HL-60/S4 treated with phorbol 12-myristate 13-acetate at 8.2 ng/mL for 4 days and 3 days (cell line): ENCODE results near the gene APOL2.
"Not testable (repeated sequence)": the region's sequence is repeated elsewhere in the genome, so short reads cannot be mapped to it uniquely, and the experiment has no call there.

ENCODE experiments used
- in situ Hi-C: fragments of 300-500 bp; cut with MboI; formaldehyde crosslinking; loops from 2 replicates; pipeline ENCODE4 v1.15.0; 2022; ENCODE audit warnings: low sequenced_read_pairs

The APOL2 gene

DNA sequence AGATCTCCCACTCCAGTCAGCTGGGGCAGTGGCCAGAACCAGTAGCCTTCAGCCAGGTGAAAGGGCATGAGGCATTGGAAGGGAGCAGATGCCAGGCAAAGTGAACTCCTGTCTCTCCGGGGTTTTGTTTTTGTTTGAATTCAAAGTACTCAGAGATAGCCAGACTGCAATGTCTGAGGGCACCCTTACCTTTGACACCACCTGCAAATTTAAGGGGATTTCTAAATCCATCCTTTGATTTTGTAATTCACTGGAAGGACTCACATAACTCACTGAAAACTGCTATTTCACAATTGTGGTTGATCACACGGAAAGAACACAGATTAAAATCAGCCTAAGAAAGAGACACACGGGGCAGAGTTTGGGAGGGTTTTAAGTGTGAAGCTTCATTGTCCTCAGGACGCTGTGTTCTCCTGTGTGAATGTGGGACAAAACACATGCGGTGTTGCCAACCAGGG lies 23.9 kb upstream of the APOL2 start:
- in situ Hi-C loops = not testable (repeated sequence)

DNA sequence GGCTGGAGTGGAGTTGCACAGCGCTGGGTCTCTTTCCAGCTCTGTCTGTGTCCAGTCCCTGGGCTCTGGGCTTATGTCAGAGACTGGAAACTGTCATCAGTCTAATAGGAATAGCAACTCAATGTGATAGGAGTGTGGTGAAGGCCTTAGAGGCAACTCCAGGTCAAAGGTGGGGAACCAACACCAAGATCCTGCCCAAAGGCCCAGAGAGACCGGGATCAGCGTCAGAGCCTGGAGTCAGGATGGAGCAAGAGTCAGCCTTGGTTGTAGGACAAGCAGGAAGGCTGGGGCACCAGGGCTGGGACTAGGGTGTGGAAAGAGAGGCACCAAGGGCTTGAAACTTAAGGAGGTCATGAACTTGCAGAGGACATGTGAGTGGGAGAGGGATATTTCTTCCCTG lies 23.0 kb upstream of the APOL2 start:
- in situ Hi-C loops = not testable (repeated sequence)

DNA sequence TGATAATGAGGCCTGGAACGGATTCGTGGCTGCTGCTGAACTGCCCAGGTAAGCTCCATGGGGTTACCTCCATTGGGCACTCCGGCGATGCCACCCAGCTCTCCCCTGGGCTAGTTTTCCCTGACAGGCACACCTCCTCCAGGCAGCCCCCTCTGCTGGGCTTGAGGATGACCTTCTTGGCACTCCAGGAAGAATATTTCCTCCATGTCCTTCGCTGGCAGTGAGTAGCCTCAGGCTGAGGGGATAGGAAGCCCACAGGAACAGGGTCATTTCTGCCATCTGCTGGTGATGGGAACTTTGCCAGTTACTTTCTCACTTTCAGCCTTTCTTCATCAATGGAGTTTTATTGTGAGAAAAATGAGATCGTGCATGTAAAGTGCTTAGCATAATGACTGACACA lies 22.3 kb upstream of the APOL2 start:
- in situ Hi-C loops = not testable (repeated sequence)

DNA sequence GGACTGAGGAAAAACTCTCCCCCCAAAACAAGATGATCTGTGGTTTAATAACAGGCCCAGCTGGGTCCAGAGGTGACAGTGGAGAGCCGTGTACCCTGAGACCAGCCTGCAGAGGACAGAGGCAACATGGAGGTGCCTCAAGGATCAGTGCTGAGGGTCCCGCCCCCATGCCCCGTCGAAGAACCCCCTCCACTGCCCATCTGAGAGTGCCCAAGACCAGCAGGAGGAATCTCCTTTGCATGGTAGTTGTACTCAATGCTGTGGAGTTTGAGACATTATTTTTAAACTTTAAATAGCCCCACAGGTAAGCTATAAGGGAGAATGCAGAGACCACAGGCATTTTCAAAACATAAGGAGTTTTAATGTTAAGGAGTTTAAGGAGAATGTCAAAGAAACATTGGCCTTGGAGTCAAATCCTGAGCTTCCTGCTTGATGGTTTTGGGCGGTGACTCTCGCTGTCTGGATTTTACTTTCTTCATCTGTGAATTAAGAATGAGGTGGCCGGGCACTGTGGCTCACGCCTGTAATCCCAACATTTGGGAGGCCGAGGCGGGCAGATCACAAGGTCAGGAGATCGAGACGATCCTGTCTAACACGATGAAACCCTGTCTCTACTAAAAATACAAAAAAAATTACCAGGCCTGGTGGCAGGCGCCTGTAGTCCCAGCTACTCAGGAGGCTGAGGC lies 20.4 kb upstream of the APOL2 start:
- in situ Hi-C loops = no loop called here

DNA sequence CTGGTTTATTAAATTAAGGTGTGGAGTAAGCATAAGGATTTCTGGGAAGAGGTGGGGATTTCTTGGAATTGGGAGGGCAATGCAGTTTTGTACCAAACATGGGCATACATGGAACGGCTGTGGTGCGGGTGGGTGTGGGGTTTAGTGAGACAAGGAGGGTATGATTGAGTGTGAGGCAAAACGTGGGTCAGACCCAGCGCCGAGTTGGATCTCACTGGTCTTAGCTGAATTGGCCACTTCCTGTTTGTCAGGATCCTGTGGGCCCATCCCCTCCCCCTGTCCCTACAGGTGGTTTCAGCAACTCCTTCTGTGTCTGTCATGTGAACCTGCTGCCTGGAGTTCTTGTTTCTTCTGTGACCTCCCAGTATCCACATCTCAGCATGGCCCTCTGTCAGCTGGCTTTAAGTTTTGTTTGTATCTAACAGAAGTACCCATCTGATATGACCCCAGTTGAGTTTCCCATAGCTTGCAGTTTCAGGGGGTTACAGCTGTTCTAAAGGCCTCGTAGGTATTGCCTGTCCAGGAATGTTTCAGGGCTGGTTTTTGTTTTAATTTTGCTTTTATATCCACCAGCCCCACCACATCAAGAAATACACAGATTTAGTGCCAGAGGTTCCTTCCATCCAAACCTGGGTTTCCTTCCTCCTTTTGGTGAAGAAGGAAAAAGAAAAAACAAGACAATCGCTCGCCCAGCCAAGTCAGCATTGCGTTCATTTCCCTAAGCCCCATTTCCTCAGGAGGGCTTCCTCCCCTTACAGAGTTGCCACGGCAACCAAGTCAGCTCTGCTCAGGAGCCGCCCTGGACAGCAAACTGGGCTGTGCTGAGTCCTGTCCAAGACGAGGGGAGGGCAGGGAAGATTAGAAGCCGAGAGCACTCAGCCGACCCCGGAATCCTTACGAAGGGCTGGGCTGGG lies 19.6 kb upstream of the APOL2 start:
- in situ Hi-C loops = no loop called here

DNA sequence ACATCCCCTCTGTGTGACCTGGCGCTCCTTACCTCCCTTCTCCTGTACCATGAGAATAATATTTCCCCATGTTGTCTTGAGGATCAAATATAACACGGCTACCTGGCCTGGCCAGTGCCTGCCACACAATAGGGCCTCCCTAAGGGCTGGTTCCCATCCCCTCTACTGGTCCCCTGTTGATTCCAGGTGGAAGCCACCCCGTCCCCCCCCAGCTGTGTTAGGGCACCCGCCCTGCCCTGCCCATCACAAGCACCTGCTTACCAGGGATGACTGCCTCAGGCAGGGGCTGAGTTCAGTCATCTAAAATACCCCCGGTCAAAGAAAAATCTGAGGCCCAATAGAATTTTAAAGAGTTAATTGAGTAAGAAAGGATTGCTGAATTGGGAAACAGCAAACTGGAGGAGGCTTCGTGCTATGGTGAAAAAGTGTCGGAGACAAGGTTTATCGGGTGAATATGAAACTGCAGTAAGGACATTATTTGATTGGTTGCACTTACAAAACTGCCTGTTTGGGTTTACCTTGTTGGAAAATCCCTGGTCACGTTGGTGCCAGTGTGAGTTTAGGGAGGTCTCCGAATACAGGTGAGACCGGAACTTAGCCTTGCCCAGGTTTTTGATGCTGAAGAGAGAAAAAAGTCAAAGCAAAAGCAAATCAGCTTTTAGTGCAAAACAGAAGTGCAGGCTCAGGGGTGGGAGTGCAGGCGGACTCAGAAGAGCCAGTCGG lies 18.8 kb upstream of the APOL2 start:
- in situ Hi-C loops = no loop called here

DNA sequence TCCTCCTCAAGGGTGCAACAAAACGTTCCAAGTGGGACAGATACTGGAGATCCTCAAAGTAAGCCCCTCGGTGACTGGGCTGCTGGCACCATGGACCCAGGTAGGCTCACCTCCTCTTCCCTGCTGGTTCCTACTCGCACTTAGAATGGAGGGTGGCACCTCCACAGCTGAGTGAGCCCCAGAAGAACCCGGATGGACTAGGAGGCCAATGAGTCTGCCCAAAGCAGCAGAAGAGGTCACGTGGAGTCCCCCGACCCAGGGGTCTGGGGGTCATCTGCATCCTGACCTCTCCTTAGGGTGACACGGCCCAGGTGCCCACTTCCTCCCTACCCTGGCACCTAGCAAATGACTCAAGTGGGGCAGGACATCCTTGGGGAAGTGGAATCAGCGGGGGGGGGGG lies 18.0 kb upstream of the APOL2 start:
- in situ Hi-C loops = no loop called here

DNA sequence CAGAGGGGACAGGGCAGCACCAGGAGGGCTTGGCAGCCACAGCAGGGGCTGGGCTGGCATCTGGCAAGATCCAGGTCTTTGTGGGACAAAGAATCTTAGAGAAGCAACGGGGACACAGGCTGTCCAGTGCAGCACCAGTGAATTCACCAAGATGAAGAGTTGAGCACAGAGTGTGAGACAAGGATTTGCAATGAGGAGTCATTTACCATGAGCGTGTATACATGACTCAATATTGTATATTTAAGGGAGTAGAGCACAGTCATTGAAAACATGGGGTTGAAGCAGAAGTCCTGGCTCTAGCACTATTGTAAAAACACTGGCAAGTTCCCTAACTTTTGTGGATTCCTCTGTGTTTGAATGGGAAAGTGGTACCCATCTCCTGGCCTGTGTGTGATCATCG lies 17.2 kb upstream of the APOL2 start:
- in situ Hi-C loops = no loop called here

DNA sequence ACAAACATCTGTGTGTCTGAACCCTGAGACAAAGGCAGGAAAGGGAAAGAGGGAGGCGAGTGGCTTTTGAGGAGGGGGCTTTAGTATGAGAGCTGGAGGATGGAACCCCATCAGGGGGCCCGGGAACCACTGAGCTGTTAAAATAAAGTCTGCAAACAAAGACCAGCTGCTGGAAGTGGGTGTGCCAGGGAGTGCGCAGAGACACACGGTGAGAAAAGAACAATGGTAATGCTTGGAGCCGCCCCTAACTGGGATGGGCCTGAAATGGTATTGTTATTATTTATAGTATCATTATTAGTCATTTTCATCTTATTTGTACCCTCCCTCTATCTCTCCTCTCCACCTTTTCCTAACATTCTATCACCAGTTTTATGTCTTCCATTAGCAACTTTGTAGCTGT lies 16.2 kb upstream of the APOL2 start:
- in situ Hi-C loops = not testable (repeated sequence)

DNA sequence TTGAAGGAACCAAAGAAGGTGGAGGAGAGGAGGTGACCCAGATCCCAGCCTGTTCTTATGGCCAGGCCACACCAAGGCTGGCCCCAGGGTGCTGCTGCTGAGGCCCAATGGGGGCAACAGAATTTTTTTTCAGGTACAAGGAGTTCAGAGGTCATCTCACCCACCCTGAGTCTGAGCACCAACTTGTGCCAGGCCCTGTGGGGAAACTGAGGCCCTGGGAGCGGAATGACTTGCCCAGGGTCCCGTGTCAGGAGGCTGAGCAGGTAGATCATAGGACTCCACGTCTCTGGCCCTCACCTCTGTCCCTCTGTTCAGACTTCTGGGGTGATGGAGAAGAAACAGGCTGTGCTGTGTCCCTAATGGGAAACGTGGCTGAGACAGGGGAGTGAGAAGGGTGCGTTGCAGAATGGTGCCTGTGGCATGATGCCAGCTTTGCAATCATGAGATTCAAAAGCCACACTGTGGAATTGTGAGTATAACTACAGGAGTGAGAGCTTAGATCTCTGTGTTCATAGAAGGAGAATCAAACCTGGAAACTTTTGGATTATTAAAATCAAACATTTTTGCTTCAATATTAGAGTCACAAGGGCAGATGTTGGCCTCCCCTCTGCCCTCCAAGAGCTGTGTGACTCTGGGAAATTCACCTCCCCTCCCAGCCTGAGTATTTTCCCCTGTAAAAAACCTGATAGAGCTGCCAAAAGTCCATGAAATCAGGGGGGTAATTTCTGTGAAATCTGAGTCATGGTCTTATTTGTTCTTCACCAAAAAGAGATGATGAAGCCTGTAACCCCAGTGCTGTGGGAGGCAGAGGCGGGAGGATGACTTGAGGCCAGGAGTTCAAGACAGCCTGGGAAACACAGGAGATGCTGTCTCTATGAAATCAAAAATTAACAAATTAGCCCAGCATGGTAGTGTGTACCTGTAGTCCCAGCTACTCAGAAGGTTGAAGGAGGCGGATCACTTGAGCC lies 14.5 kb upstream of the APOL2 start:
- in situ Hi-C loops = no loop called here

DNA sequence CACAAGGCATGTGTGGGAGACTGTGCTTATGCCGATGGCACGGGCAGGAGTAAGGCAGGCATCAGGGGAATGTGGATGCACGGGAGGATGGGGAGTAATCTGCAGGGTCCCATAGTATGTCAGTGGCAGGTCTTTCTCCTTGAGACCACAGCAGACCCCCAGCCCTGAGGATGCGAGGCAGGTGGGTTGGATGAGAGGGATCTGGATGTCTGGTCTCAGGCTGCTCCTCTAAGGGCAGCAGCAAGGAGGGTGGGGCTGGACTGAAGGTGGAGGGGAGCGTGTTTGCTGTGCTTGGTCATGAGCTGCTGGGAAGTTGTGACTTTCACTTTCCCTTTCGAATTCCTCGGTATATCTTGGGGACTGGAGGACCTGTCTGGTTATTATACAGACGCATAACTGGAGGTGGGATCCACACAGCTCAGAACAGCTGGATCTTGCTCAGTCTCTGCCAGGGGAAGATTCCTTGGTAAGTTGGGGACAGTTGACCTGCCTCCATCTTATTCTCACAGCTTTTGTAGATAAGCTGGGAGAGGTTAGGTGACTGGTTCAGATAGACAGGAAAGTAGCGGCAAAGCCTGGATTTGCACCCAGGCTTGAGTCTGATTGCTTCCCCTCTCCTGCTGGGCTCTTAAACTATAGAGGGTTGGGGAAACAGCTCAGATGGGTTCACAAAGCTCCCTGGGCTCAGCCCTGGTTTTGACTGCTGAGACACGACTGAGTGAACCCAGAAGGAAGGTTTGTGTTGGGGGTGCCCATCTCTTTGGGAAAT lies 13.6 kb upstream of the APOL2 start, which contains the start of gene APOL1:
TSS of gene APOL1 (plus strand) at position 380 of the 769 bp plus-strand sequence. CDS start 1,823 bp downstream, outside the sequence.
- in situ Hi-C loops = no loop called here

DNA sequence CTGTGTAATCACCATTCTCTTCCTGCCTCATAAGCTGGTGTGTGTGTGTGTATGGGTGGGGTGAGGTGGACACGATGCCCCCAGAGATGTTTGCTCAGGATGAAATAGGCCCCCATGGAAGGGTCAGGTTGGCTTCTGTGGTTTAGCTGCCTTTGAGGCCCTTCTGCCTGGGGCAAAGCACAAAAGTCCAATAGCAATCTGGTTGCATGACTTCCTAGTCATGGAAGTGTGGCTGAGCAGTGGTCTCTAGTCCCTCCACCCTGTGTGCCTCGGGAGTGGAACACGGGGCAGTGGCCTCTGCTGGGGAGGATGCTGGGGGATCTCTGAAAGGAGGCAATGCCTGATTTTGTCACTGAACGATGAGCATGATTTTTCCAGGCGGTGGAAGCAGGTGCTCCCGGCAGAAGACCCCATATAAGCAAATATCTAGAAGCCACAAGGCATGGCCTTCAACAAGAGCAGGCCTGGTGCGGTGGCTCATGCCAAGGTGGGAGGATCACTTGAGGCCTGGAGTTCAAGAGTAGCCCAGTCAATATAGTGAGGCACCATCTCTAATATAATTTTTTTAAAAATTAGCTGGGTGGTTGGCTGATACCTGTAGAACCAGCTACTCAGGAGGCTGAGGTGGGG lies 12.8 kb upstream of the APOL2 start:
- in situ Hi-C loops = not testable (repeated sequence)

DNA sequence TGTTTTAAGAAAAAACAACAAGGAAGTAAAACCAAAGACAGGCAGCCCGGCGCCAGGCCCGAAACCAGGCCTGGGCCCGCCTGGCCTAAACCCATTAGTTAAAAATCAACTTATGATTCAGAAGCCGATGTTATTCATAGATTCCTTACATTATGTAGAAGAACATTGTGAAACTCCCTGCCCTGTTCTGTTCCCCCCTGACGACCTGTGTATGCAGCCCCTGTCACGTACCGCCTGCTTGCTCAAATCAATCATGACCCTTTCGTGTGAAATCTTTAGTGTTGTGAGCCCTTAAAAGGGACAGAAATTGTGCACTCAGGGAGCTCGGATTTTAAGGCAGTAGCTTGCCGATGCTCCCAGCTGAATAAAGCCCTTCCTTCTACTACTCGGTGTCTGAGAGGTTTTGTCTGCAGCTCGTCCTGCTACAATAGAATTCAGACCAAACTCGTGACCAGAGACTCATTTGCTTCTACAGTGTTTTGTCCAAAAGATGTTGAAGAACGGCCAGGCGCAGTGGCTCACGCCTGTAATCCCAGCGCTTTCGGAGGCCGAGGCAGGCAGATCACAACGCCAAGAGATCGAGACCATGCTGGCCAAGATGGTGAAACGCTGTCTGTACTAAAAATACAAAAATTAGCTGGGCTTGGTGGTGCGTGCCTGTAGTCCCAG lies 11.1 kb upstream of the APOL2 start:
- in situ Hi-C loops = not testable (repeated sequence)

DNA sequence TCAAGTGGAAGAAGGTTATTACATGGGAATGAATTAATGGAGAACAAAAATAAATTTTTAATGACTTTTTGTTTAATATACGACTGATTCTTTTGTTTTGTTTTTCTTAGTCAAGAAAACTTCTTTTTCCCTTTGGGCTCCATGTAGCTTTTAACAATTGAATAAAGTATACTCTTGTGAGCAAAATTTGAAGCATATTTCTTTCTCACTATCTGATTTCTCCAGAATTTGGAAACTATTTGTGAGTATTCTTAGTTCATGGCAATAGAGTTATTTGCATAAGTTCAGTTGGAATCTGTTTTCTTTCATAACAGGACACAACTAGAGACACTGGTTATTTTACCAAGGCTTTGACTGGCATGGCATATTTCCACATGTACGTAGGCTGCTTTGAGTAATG lies 9.8 kb upstream of the APOL2 start:
- in situ Hi-C loops = no loop called here

DNA sequence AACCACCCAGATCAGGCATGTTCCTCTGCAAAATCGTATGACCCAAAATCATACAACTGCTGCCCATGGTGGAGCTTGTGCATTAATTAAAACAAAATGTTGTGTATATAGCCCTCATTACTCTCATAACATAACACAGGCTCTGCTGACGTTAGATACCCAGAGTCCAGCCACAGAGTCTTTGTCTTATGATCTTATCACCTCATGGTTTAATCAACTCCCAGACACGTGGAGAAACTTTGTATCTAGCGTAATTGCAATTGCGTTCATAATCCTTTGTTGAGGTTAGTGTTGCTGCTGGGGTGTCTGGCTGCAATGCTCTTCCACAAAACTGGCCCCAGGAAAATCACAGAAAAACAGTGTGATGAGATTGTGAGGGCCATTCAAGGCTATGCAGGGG lies 8.6 kb upstream of the APOL2 start:
- in situ Hi-C loops = no loop called here

DNA sequence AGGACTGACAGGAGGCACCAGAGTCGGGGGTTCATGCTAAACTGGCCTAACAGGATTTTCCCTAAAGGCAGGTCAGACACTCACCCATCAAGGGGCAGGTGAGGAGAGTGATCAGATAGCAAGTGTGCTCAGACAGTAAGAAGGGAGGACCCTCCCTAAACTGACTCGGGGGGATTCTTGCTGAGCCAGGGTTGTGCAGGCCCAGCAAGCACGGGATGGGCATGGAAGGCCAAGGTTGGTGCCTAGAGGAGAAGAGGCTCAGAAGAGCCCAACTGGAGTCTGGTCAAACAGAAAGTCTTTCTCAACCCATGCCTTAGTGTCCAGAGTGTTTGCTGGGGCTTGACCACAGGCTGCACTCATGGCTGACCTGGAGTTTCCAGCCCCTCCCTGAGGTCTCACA lies 7.4 kb upstream of the APOL2 start:
- in situ Hi-C loops = no loop called here

DNA sequence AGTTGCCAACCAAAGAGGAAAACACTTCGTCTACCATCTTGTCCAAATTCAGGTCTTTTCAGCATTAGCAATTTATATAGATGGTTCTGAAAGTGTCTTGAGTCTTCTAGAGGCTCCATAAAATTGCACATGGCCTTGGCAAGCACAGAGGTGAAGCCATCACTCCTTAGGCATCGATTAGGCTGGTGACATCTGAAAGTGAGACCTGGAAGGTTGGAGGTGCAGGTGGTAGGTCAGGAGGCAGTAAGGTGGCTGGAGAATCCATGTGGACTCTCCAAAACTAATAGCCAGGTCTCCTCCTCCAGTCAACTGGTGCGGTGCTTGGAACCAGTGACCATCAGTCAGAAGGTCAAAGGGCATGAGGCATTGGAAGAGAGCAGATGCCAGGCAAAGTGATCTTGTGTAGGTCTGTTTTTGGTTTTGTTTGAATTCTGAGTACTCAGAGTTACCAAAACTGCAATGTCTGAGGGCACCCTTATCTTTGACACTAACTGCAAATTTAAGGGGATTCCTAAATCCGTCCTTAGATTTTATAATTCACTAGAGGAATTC lies 6.6 kb upstream of the APOL2 start:
- in situ Hi-C loops = no loop called here
